ENCODE results near the gene COX11.

The COX11 gene

DNA sequence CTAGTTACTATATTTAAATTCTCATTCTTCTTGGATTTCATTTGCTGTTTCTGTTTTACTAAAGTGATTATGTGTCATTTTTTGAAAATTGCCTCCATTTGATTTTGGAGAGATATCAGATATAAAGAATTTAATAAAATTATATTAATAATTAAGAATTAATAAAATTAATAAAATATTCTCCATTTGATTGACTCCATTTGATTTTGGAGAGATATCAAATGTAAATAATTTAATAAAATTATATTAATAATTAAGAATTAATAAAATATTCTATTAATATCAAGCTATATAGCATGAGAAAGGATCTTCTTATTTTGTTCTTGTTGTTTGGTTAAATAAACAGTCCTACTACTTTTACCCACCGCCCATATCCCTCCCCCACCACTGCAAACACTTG lies 23.1 kb upstream of the COX11 start:
- no peak for DNase-seq (ENCODE audit: low read depth)
- H3K4me3 ChIP-seq (ENCODE audit: low read length) = no peak overlapping the region
- TF ChIP-seq, protein P1, sequence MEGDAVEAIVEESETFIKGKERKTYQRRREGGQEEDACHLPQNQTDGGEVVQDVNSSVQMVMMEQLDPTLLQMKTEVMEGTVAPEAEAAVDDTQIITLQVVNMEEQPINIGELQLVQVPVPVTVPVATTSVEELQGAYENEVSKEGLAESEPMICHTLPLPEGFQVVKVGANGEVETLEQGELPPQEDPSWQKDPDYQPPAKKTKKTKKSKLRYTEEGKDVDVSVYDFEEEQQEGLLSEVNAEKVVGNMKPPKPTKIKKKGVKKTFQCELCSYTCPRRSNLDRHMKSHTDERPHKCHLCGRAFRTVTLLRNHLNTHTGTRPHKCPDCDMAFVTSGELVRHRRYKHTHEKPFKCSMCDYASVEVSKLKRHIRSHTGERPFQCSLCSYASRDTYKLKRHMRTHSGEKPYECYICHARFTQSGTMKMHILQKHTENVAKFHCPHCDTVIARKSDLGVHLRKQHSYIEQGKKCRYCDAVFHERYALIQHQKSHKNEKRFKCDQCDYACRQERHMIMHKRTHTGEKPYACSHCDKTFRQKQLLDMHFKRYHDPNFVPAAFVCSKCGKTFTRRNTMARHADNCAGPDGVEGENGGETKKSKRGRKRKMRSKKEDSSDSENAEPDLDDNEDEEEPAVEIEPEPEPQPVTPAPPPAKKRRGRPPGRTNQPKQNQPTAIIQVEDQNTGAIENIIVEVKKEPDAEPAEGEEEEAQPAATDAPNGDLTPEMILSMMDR (conservative IDR thresholded peaks at IDR 0.05; ENCODE audit: low read depth, low read length) = no peak

DNA sequence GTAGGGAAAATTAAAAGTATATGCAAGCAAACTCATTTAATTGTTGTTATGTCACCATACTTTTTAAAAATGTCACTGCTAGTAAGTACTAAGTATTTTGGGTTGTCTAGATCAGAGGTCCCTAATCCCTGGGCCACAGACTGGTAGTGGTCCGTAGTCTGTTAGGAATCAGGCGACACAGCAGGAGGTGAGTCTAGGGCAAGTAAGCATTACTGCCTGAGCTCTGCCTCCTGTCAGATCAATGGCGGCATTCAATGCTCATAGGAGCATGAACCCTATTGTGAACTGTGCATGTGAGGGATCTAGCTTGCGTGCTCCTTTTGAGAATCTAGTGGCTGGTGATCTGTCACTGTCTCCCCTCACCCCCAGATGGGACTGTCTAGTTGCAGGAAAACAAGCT lies 21.7 kb upstream of the COX11 start:
- H3K4me3 ChIP-seq (ENCODE audit: low read length) = no peak overlapping the region
- no peak for DNase-seq (ENCODE audit: low read depth)
- TF ChIP-seq, protein P1 (conservative IDR thresholded peaks at IDR 0.05; ENCODE audit: low read depth, low read length) = no peak

DNA sequence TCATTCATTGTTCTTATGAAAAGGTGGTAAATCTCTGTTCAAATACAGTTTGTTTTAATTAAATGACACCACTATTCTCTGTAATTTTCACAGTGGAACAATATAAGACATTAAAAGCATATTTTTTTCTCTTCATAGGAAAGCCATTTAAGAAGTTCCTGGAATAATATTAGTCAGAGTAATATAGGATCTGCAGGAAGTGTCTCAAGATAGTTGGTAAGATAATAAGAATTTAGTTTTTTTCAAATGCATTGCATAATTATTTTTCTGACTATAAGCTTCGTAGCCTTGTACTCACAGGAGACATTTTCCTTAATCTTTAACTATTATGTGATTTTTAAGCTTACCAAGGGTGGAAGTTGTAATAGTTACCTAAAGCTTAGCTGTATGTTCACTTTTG lies 17.0 kb upstream of the COX11 start:
- DNase-seq (ENCODE audit: low read depth) = no peak
- no peak overlapping the region for H3K4me3 ChIP-seq (ENCODE audit: low read length)
- TF ChIP-seq, protein P1 (conservative IDR thresholded peaks at IDR 0.05; ENCODE audit: low read depth, low read length) = no peak

DNA sequence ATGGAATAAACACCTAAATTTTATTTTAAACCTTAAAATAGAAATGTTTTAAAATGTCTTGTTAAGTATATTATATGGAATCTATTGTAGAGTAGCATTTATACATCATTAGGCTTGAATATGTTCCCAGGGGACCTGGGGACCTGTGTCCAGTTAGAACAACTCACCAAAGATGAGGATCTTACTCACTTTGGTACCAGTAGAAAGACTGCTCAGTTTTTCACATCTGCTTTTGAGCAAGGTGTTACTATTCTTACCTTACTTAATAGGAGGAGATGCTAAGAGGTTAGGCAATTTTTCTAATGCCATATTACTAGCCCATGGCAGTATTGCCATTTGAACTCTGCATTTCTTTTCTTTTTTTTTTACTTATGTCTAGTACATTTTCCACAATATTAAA lies 14.8 kb upstream of the COX11 start:
- H3K4me3 ChIP-seq (ENCODE audit: low read length) = no peak overlapping the region
- TF ChIP-seq, protein P1 (conservative IDR thresholded peaks at IDR 0.05; ENCODE audit: low read depth, low read length) = no peak
- no peak for DNase-seq (ENCODE audit: low read depth)

DNA sequence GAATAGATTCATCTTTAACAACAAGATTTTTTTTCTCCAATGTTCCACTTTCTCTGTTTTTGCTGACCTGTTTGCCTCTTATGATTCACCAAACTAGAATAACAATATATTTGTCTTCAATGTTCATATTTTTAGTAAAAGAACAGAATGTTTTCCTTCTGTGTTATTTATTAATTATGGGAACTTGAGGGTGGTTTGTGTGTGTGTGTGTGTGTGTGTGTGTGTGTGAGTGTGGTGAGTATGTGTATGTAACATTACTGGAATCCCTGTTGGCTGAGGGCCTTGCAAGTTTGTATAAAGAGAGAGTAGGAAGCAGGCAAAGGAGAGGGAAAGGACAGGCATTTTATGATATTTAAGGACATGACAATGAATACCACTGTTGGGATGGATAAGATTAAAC lies 13.9 kb upstream of the COX11 start:
- TF ChIP-seq, protein P1 (conservative IDR thresholded peaks at IDR 0.05; ENCODE audit: low read depth, low read length) = no peak
- no peak overlapping the region for H3K4me3 ChIP-seq (ENCODE audit: low read length)
- no peak for DNase-seq (ENCODE audit: low read depth)

DNA sequence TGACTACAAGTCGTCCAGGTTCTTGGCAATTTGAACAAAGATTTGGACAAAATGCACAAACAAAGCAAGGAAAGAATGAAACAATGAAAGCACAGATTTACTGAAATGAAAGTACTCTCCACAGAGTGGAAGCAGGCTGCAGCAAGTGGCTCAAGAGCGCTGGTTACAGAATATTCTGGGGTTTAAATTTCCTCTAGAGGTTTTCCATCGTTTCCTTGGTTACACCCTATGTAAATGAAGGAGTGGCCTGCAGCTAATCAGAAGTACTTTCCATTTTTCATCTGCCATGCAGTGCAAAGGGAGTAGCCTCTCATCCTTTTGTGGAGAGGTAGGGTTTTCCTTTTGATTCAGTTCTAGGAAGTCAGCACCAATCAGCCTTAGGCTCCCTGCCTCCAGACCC lies 11.9 kb upstream of the COX11 start:
- H3K4me3 ChIP-seq (ENCODE audit: low read length) = no peak overlapping the region
- no peak for DNase-seq (ENCODE audit: low read depth)
- TF ChIP-seq, protein P1 (conservative IDR thresholded peaks at IDR 0.05; ENCODE audit: low read depth, low read length) = no peak

DNA sequence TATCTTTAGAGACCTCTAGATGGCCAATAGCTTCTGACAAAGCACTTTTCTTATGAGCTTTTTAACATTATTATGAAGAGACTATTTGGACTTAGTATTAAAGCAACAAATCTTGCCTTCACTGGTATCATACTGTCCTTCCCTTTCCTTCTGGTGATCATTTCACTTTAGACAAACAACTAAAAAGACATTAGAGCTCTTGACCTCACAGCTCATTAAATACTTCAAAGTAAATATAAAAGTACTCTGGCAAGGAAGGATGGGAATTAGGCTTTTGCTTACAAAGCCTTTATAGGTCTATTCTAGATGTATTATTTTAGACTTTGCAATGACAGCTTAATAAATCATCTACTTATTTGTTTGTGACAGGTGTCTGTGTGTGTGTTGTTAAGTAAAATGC lies 11.2 kb upstream of the COX11 start:
- DNase-seq (ENCODE audit: low read depth) = no peak
- TF ChIP-seq, protein P1 (conservative IDR thresholded peaks at IDR 0.05; ENCODE audit: low read depth, low read length) = no peak
- H3K4me3 ChIP-seq (ENCODE audit: low read length) = no peak overlapping the region
